Vagina (tissue), 2 donors: Measurements from ENCODE around the gene SH3YL1. TPM values are rescaled to one million over a fixed set of nuclear protein-coding genes. Genes with fewer than 3 reads are reported as not detected.
A peak's percentile ranks its signal among the peaks of the same experiment; 100 is the strongest.

Source experiments
- DNase-seq, 2 donors: peaks; one replicate each; pipeline ENCODE4 v3.0.0-alpha.2; 2017; ENCODE audit errors: extremely low spot score in 2 of 2
- H3K27ac ChIP-seq: fragments of 200-600 bp; sonication (generic); one replicate; pipeline ENCODE4 v1.5.1; 2019
- H3K27me3 ChIP-seq: fragments of 200-600 bp; sonication (generic); one replicate; pipeline ENCODE4 v1.5.1; 2019
- H3K36me3 ChIP-seq, 2 donors: fragments of 200-600 bp; sonication (generic); one replicate each; pipeline ENCODE4 v1.5.1; 2017 to 2019
- H3K4me1 ChIP-seq: fragments of 200-600 bp; sonication (generic); one replicate; pipeline ENCODE4 v1.5.1; 2019
- H3K4me3 ChIP-seq, 2 donors: fragments of 200-600 bp; sonication (generic); 1 replicate in 1 of 2; 2 replicates in 1 of 2; pipeline ENCODE4 v1.5.1; 2016 to 2019
- H3K9me3 ChIP-seq: fragments of 200-600 bp; sonication (generic); one replicate; pipeline ENCODE4 v1.5.1; 2019
- CTCF ChIP-seq, 3 experiments: fragments of 450-650 bp in 2 of 3; fragments of 200-600 bp in 1 of 3; sonication (generic) in 1 of 3; IDR thresholded peaks; one replicate each; pipeline ENCODE4 v1.5.1; 2017 to 2019; ENCODE audit warnings: antibody characterized with exemption in 3 of 3, mild to moderate bottlenecking in 2 of 3, moderate library complexity in 2 of 3
- POLR2A ChIP-seq, 2 donors: fragments of 450-650 bp; IDR thresholded peaks; one replicate each; pipeline ENCODE4 v1.6.1; 2017; ENCODE audit warnings: antibody characterized with exemption in 2 of 2, mild to moderate bottlenecking in 2 of 2, moderate library complexity in 2 of 2
- POLR2AphosphoS5 ChIP-seq, 2 donors: sonication (generic); formaldehyde crosslinking; IDR thresholded peaks; one replicate each; pipeline ENCODE4 v1.9.0; 2017; ENCODE audit warnings: antibody characterized with exemption in 2 of 2, mild to moderate bottlenecking in 2 of 2, low read depth in 1 of 2; ENCODE audit not compliant: insufficient read depth in 1 of 2
- intact Hi-C: fragments of 100-400 bp; cut with DNase I; formaldehyde crosslinking; loops from one replicate; pipeline ENCODE4 v1.15.1; 2023
- total RNA-seq: library from RNA; depleted of rRNA; stranded (reverse); fragments of >200 nt; gene quantifications from one replicate; pipeline ENCODE4 v1.2.3, GENCODE V29; 2016

The SH3YL1 gene, protein sequence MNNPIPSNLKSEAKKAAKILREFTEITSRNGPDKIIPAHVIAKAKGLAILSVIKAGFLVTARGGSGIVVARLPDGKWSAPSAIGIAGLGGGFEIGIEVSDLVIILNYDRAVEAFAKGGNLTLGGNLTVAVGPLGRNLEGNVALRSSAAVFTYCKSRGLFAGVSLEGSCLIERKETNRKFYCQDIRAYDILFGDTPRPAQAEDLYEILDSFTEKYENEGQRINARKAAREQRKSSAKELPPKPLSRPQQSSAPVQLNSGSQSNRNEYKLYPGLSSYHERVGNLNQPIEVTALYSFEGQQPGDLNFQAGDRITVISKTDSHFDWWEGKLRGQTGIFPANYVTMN
- 32.9 TPM for total RNA-seq

DNA sequence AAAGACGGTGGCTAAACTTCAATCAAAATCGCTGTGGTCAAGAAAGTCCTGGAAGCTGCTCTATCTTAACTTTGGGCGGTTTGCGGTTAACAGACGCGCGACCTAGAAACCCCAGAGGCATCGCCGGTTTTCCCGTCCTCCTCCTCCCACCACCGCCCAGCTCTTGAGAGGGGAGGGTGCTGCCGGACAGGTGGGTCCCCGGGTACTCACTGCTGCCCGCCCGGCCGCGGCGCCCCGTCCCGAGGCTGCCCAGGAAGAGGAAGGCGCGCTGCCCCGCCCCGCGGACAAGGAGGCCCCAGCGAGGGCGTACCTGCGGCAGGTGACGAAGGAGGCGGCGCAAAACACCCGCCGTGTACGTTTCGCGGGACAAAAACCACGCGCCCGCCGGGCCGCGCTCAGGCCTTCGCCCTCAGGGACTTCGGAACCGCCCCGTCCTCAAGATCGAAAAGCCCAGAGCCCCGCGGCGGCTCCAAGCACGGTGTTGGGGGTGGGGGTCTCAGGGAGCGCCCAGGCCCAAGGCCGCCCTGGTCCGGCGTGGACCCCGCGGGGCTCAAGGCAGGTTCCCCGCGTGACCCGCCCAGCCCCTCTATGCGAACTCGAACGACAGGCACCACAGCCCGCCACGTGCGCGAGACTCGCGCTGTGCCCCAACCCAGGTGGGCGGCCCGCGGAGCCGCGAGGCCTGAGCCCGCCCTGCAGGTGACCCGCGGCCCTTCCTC, at the start of gene SH3YL1:
Gene SH3YL1, minus strand, starts transcription at position 259 of the 719 bp plus-strand sequence. Its CDS starts 48 bp downstream, at position 211.
- Histone ChIP-seq H3K36me3 (peaks cover 0 to under 1% of the 10 kb centered on the region in 2 donors), H3K4me1 (peaks cover 51% of the 10 kb centered on the region), H3K4me3 (peak within 1 kb of the TSS; percentile 88 to 89), H3K27ac (peak within 1 kb of the TSS; percentile 85), H3K9me3 (no peaks in the 10 kb centered on the region), H3K27me3 (no peaks in the 10 kb centered on the region)
- DNase-seq = no peak
- TF ChIP-seq POLR2A (IDR thresholded peaks at IDR 0.05) = no peak
- peak in 1 of 2 donors; percentile 39 for TF ChIP-seq POLR2AphosphoS5 (IDR thresholded peaks at IDR 0.05; ENCODE audit: insufficient read depth in 1 of 2, low read depth in 1 of 2)
- intact Hi-C loops = no loop called here

DNA sequence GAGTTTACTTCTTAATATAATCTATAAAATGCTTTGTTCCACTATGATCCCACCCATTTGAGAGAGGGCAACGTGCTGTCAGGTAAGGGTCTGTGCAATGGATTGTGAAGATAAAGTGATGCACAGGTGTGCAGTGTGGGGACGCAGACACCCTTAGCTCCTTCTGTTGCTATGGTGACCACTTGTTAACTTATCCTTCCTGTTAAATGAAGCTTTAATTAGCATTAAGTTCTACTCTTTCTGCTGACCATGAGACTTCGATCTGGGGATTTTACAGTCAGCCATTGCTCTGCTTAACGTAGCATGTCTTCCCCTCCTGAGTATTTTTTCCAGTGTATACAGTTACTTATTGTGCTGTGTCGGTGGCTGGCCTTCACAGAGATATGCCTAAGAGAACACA, 47.2 kb upstream of the SH3YL1 start:
- no peaks in the 10 kb centered on the region for H3K4me1 ChIP-seq
- no peak overlapping the region for H3K4me3 ChIP-seq
- H3K27ac ChIP-seq = no peak overlapping the region
- DNase-seq = no peak
- intact Hi-C loops = no loop called here
- H3K9me3 ChIP-seq = no peaks in the 10 kb centered on the region
- TF ChIP-seq CTCF (IDR thresholded peaks at IDR 0.05) = no peak
- TF ChIP-seq POLR2A (IDR thresholded peaks at IDR 0.05) = no peak
- no peak for TF ChIP-seq POLR2AphosphoS5 (IDR thresholded peaks at IDR 0.05; ENCODE audit: insufficient read depth in 1 of 2, low read depth in 1 of 2)
- H3K36me3 ChIP-seq = no peaks in the 10 kb centered on the region
- H3K27me3 ChIP-seq = no peaks in the 10 kb centered on the region

DNA sequence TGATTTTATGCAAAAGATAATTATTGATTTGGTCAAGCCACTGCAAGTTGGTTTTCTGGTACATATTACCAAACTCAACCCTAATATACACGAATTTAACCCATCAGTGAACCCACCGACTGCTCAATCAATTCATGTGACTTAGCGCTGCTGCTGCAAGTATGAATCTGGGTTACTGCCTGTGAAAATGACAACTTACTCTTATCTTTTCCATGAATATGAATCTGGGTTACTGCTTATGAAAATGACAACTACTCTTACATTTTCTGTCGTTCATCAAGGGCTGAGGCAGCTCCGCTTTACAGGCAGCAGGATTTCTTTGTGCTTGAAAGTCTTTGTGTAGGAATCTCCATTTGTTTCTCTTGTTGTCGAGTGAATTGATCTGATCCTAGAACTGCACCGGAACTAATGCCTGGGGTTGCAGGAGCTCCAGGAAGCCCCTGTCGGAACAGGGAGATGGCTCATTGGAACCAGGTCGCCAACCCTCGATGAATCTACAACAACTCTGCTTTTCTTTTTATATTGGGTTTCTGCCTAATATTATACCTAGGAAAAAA, 46.2 kb upstream of the SH3YL1 start:
- no peak overlapping the region for H3K4me3 ChIP-seq
- H3K4me1 ChIP-seq = no peaks in the 10 kb centered on the region
- no peaks in the 10 kb centered on the region for H3K27me3 ChIP-seq
- H3K9me3 ChIP-seq = no peaks in the 10 kb centered on the region
- DNase-seq = no peak
- TF ChIP-seq POLR2AphosphoS5 (IDR thresholded peaks at IDR 0.05; ENCODE audit: insufficient read depth in 1 of 2, low read depth in 1 of 2) (no peak), CTCF (IDR thresholded peaks at IDR 0.05) (no peak), POLR2A (IDR thresholded peaks at IDR 0.05) (no peak)
- intact Hi-C loops = no loop called here
- no peak overlapping the region for H3K27ac ChIP-seq
- no peaks in the 10 kb centered on the region for H3K36me3 ChIP-seq

- Histone ChIP-seq H3K27me3 (no peaks in the 10 kb centered on the region), H3K9me3 (no peaks in the 10 kb centered on the region), H3K36me3 (no peaks in the 10 kb centered on the region), H3K4me3 (no peak overlapping the region), H3K27ac (no peak overlapping the region), H3K4me1 (no peaks in the 10 kb centered on the region)
- no peak for DNase-seq
- no peak for TF ChIP-seq CTCF (IDR thresholded peaks at IDR 0.05)
- no peak for TF ChIP-seq POLR2AphosphoS5 (IDR thresholded peaks at IDR 0.05; ENCODE audit: insufficient read depth in 1 of 2, low read depth in 1 of 2)
- intact Hi-C loops = no loop called here
These were observed 45.5 kb upstream of the SH3YL1 start for GRCh38 chr2:309148-309953.

DNA sequence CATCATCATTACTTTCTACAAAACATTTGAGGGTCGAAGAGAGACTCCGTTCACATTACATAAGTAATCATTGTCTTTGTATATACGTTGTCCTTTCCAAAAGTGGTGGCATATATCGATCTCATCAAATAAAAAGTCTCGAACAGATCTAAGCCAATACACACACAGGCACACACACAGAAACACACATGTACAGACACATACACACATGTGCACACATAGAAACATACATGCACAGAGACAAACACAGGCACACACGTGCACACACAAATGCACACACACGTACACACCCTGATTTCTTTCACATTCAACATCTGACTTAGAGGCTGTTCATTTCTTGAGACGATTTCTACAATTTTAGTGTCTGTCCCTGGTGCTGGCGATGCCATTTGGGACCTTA, 41.5 kb upstream of the SH3YL1 start:
- H3K27ac ChIP-seq = no peak overlapping the region
- H3K4me1 ChIP-seq = no peaks in the 10 kb centered on the region
- H3K4me3 ChIP-seq = no peak overlapping the region
- no peaks in the 10 kb centered on the region for H3K9me3 ChIP-seq
- H3K27me3 ChIP-seq = no peaks in the 10 kb centered on the region
- intact Hi-C loops = no loop called here
- no peak for DNase-seq
- TF ChIP-seq POLR2A (IDR thresholded peaks at IDR 0.05) = no peak
- TF ChIP-seq POLR2AphosphoS5 (IDR thresholded peaks at IDR 0.05; ENCODE audit: insufficient read depth in 1 of 2, low read depth in 1 of 2) = no peak
- no peak for TF ChIP-seq CTCF (IDR thresholded peaks at IDR 0.05)
- no peaks in the 10 kb centered on the region for H3K36me3 ChIP-seq
